Suppressor macrophage treated with lipopolysaccharide for 1 hour (primary cell): ENCODE measurements around the gene SMAD7.

Experiments
- DNase-seq, 3 donors: peaks; one replicate each; pipeline ENCODE4 v3.0.0-alpha.2; 2020 to 2022

The SMAD7 gene

GRCh38 chr18:48950536-48951447 lies at the start of gene SMAD7:
Gene SMAD7 (minus strand): TSS chr18:48950965. CDS start chr18:48950424, 541 bp downstream.
- DNase-seq, result peak in 1 of 3 donors; percentile 66

- DNase-seq, result no peak
Measured at GRCh38 chr18:48999569-48999968, 48.8 kb upstream of the SMAD7 start.

- peak; percentile 96 to 97 (median 96) for DNase-seq
Measured at GRCh38 chr18:48997985-48998831, 47.4 kb upstream of the SMAD7 start.

GRCh38 chr18:48997681-48997984 lies 46.9 kb upstream of the SMAD7 start:
- DNase-seq, result no peak

- no peak for DNase-seq
Measured at GRCh38 chr18:48996901-48997463, 46.2 kb upstream of the SMAD7 start.

- no peak for DNase-seq
Measured at GRCh38 chr18:48996041-48996440, 45.3 kb upstream of the SMAD7 start.

GRCh38 chr18:48994926-48995835 lies 44.4 kb upstream of the SMAD7 start:
- DNase-seq, result no peak

GRCh38 chr18:48994044-48994651 lies 43.4 kb upstream of the SMAD7 start:
- DNase-seq, result peak; percentile 53 to 59 (median 55)

- no peak for DNase-seq
Measured at GRCh38 chr18:48993586-48993985, 42.8 kb upstream of the SMAD7 start.

GRCh38 chr18:48992791-48993555 lies 42.2 kb upstream of the SMAD7 start:
- peak; percentile 89 to 91 (median 89) for DNase-seq

GRCh38 chr18:48992133-48992532 lies 41.4 kb upstream of the SMAD7 start:
- peak; percentile 36 to 50 (median 41) for DNase-seq

GRCh38 chr18:48991676-48992075 lies 40.9 kb upstream of the SMAD7 start:
- no peak for DNase-seq

GRCh38 chr18:48991319-48991660 lies 40.5 kb upstream of the SMAD7 start:
- DNase-seq, result no peak

- DNase-seq, result peak; percentile 86 to 89 (median 89)
Measured at GRCh38 chr18:48990481-48991318, 39.9 kb upstream of the SMAD7 start.

- DNase-seq, result no peak
Measured at GRCh38 chr18:48989304-48990303, 38.8 kb upstream of the SMAD7 start.

- DNase-seq, result no peak
Measured at GRCh38 chr18:48988508-48989303, 37.9 kb upstream of the SMAD7 start.

GRCh38 chr18:48987821-48988220 lies 37.1 kb upstream of the SMAD7 start:
- no peak for DNase-seq
